ENCODE results near the gene DONSON.

Gene DONSON

GRCh38 chr21:33557447-33557846 lies 31.0 kb downstream of the DONSON start:
- in situ Hi-C loops (cut with MboI; ENCODE audit: low sequenced_read_pairs, unreplicated experiment): no loop called here
- DNase-seq (ENCODE audit: low spot score): no peak
- no peak for TF ChIP-seq CTCF (IDR thresholded peaks at IDR 0.05; ENCODE audit: borderline replicate concordance, control extremely low read depth, extremely low read depth, insufficient read depth, missing control alignments)

- TF ChIP-seq CTCF (IDR thresholded peaks at IDR 0.05; ENCODE audit: borderline replicate concordance, control extremely low read depth, extremely low read depth, insufficient read depth, missing control alignments): no peak
- in situ Hi-C loops (cut with MboI; ENCODE audit: low sequenced_read_pairs, unreplicated experiment): no loop called here
- DNase-seq (ENCODE audit: low spot score): no peak
These were observed 33.5 kb downstream of the DONSON start for GRCh38 chr21:33554982-33555344.

- TF ChIP-seq CTCF (IDR thresholded peaks at IDR 0.05; ENCODE audit: borderline replicate concordance, control extremely low read depth, extremely low read depth, insufficient read depth, missing control alignments): no peak
- in situ Hi-C loops (cut with MboI; ENCODE audit: low sequenced_read_pairs, unreplicated experiment): no loop called here
- DNase-seq (ENCODE audit: low spot score): no peak
These were observed 34.1 kb downstream of the DONSON start for GRCh38 chr21:33554236-33554981.

GRCh38 chr21:33552999-33553598 lies 35.4 kb downstream of the DONSON start:
- in situ Hi-C loops (cut with MboI; ENCODE audit: low sequenced_read_pairs, unreplicated experiment): no loop called here
- no peak for TF ChIP-seq CTCF (IDR thresholded peaks at IDR 0.05; ENCODE audit: borderline replicate concordance, control extremely low read depth, extremely low read depth, insufficient read depth, missing control alignments)
- no peak for DNase-seq (ENCODE audit: low spot score)

- DNase-seq (ENCODE audit: low spot score): no peak
- TF ChIP-seq CTCF (IDR thresholded peaks at IDR 0.05; ENCODE audit: borderline replicate concordance, control extremely low read depth, extremely low read depth, insufficient read depth, missing control alignments): no peak
- in situ Hi-C loops (cut with MboI; ENCODE audit: low sequenced_read_pairs, unreplicated experiment): no loop called here
These were observed 36.1 kb downstream of the DONSON start for GRCh38 chr21:33552093-33552998.

GRCh38 chr21:33551664-33552063 lies 36.8 kb downstream of the DONSON start:
- TF ChIP-seq CTCF (IDR thresholded peaks at IDR 0.05; ENCODE audit: borderline replicate concordance, control extremely low read depth, extremely low read depth, insufficient read depth, missing control alignments): no peak
- no peak for DNase-seq (ENCODE audit: low spot score)
- in situ Hi-C loops (cut with MboI; ENCODE audit: low sequenced_read_pairs, unreplicated experiment): no loop called here
